DND-41 (cell line): ENCODE measurements around the gene C1orf146.
"Not testable (repeated sequence)": the region's sequence is repeated elsewhere in the genome, so short reads cannot be mapped to it uniquely, and the experiment has no call there.

Experiments used
- ATAC-seq: fragments of 200-7000 bp; cut with Tn5 transposase; 3 replicates; pipeline ENCODE4 v1.9.1; 2021; ENCODE audit warnings: low read depth; ENCODE audit not compliant: insufficient read depth
- DNase-seq: peaks from one replicate; pipeline ENCODE4 v3.0.0-alpha.2; 2020
- H2AFZ ChIP-seq: 2 replicates; pipeline ENCODE4 v1.6.0; 2012; ENCODE audit warnings: low read depth, low read length
- H3K27ac ChIP-seq: 2 replicates; pipeline ENCODE4 v1.5.1; 2012; ENCODE audit warnings: low read length, inconsistent platforms
- H3K27me3 ChIP-seq: fragments of 200-600 bp; sonication (generic); 2 replicates; pipeline ENCODE4 v1.6.0; 2012; ENCODE audit warnings: low read length, mild to moderate bottlenecking, inconsistent platforms; ENCODE audit not compliant: insufficient read depth, poor library complexity
- H3K36me3 ChIP-seq: 2 replicates; pipeline ENCODE4 v1.5.1; 2012; ENCODE audit warnings: low read length, inconsistent platforms; ENCODE audit not compliant: insufficient read depth
- H3K4me1 ChIP-seq: 2 replicates; pipeline ENCODE4 v1.5.1; 2012; ENCODE audit warnings: mild to moderate bottlenecking, low read length; ENCODE audit not compliant: insufficient read depth
- H3K4me2 ChIP-seq: 2 replicates; pipeline ENCODE4 v1.6.0; 2012; ENCODE audit warnings: mild to moderate bottlenecking, moderate library complexity, low read length, inconsistent platforms; ENCODE audit not compliant: insufficient read depth
- H3K4me3 ChIP-seq, 2 experiments: fragments of 200-600 bp in 1 of 2; shearing (Covaris generic) in 1 of 2; 2 replicates each; pipeline ENCODE4 v1.5.1; 2012 to 2016; ENCODE audit warnings: inconsistent platforms in 2 of 2, low read length in 2 of 2, mild to moderate bottlenecking in 2 of 2, low read depth in 1 of 2, moderate library complexity in 1 of 2
- H3K79me2 ChIP-seq: 2 replicates; pipeline ENCODE4 v1.6.0; 2012; ENCODE audit warnings: low read length, inconsistent platforms; ENCODE audit not compliant: insufficient read depth
- H3K9ac ChIP-seq: 2 replicates; pipeline ENCODE4 v1.6.0; 2012; ENCODE audit warnings: low read depth, mild to moderate bottlenecking, inconsistent platforms, low read length, moderate library complexity
- H3K9me3 ChIP-seq: 2 replicates; pipeline ENCODE4 v1.5.1; 2012; ENCODE audit warnings: low read length, moderate library complexity, mild to moderate bottlenecking, inconsistent platforms; ENCODE audit not compliant: insufficient read depth, severe bottlenecking
- H4K20me1 ChIP-seq: 2 replicates; pipeline ENCODE4 v1.6.0; 2012; ENCODE audit warnings: low read length; ENCODE audit not compliant: insufficient read depth
- EZH2 ChIP-seq: IDR thresholded peaks from 3 replicates; pipeline ENCODE4 v1.6.1; 2012; ENCODE audit warnings: borderline replicate concordance, low read depth, mild to moderate bottlenecking, moderate library complexity, low read length, inconsistent platforms; ENCODE audit not compliant: severe bottlenecking
- TF ChIP-seq, protein P1 (sequence below): IDR thresholded peaks from 2 replicates; pipeline ENCODE4 v1.5.1; 2012; ENCODE audit warnings: borderline replicate concordance, low read length, moderate library complexity, mild to moderate bottlenecking; ENCODE audit not compliant: poor library complexity, severe bottlenecking; ENCODE audit errors: extremely low read depth

C1orf146 gene

DNA sequence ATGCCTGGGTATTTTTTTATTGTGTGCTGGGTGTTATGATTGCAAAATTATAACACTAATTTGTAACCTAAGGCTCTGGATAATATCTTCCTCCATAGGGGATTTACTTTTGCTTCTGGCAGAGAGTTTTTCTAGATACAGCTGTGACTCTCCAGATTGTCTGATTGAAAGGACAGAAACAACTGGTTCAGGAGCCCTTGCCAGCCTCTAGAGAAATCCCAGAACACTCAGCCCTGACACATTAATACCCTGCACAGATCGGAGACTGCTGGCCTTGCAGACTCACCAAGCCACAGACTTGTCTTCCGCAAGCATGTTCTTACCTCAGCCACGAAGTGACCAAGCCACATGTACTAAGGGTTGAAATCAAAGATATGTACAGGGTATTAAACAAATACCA lies 10.7 kb downstream of the C1orf146 start:
- ATAC-seq = no peak
- H3K9ac ChIP-seq = no peak overlapping the region
- no peaks in the 10 kb centered on the region for H4K20me1 ChIP-seq
- no peaks in the 10 kb centered on the region for H3K4me1 ChIP-seq
- DNase-seq = no peak
- H3K27ac ChIP-seq = no peak overlapping the region
- H3K27me3 ChIP-seq = no peaks in the 10 kb centered on the region
- H3K4me2 ChIP-seq = no peak overlapping the region
- TF ChIP-seq EZH2 = no peak
- TF ChIP-seq, protein P1, sequence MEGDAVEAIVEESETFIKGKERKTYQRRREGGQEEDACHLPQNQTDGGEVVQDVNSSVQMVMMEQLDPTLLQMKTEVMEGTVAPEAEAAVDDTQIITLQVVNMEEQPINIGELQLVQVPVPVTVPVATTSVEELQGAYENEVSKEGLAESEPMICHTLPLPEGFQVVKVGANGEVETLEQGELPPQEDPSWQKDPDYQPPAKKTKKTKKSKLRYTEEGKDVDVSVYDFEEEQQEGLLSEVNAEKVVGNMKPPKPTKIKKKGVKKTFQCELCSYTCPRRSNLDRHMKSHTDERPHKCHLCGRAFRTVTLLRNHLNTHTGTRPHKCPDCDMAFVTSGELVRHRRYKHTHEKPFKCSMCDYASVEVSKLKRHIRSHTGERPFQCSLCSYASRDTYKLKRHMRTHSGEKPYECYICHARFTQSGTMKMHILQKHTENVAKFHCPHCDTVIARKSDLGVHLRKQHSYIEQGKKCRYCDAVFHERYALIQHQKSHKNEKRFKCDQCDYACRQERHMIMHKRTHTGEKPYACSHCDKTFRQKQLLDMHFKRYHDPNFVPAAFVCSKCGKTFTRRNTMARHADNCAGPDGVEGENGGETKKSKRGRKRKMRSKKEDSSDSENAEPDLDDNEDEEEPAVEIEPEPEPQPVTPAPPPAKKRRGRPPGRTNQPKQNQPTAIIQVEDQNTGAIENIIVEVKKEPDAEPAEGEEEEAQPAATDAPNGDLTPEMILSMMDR = no peak
- H3K9me3 ChIP-seq = no peaks in the 10 kb centered on the region
- no peaks in the 10 kb centered on the region for H3K79me2 ChIP-seq
- H3K4me3 ChIP-seq = no peak overlapping the region
- no peak overlapping the region for H2AFZ ChIP-seq
- no peaks in the 10 kb centered on the region for H3K36me3 ChIP-seq

- H2AFZ ChIP-seq = 0 out of 2 replicates have a peak overlapping the region, but pooled peaks have one; percentile 33
- H3K27ac ChIP-seq = no peak overlapping the region
Measured at GRCh38 chr1:92230736-92231135, 13.0 kb downstream of the C1orf146 start.

GRCh38 chr1:92240034-92240433 lies 22.3 kb downstream of the C1orf146 start:
- Histone ChIP-seq H3K36me3 (no peaks in the 10 kb centered on the region), H3K4me2 (no peak overlapping the region), H3K4me1 (no peaks in the 10 kb centered on the region), H3K4me3 (no peak overlapping the region), H3K27ac (no peak overlapping the region), H3K79me2 (no peaks in the 10 kb centered on the region), H3K27me3 (no peaks in the 10 kb centered on the region), H2AFZ (no peak overlapping the region), H3K9ac (no peak overlapping the region), H4K20me1 (no peaks in the 10 kb centered on the region), H3K9me3 (no peaks in the 10 kb centered on the region)
- no peak for TF ChIP-seq EZH2
- TF ChIP-seq, protein P1 = no peak
- ATAC-seq (no peak), DNase-seq (no peak)

More at GRCh38 chr1:92230736-92231135, 13.0 kb downstream of the C1orf146 start:
- no peak for TF ChIP-seq EZH2
- TF ChIP-seq, protein P1 = no peak
- no peaks in the 10 kb centered on the region for H3K79me2 ChIP-seq
- H3K27me3 ChIP-seq = no peaks in the 10 kb centered on the region
- no peak overlapping the region for H3K4me2 ChIP-seq
- DNase-seq (no peak), ATAC-seq (no peak)
- H3K36me3 ChIP-seq = no peaks in the 10 kb centered on the region
- H3K9me3 ChIP-seq = no peaks in the 10 kb centered on the region
- H3K9ac ChIP-seq = no peak overlapping the region
- H4K20me1 ChIP-seq = no peaks in the 10 kb centered on the region
- H3K4me1 ChIP-seq = no peaks in the 10 kb centered on the region
- no peak overlapping the region for H3K4me3 ChIP-seq

DNA sequence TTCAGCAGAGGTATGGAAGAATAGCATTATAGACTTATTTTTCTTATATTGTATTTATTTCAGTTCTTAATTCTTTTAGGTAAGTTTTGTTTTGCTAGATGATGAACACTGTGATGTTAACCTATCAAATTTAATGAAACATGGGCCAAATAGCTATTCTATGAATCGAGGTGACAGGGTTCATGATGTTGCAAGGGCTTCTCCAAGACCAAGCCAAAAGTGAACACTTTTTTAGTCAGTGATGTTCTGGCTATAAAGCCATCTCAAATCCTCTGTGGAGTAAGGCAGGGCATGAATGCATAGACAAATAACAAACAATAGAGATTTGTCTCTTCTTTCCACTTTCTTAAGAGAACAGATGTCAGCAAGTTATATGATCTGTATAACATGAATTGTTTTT lies 26.7 kb downstream of the C1orf146 start:
- Histone ChIP-seq H4K20me1 (no peaks in the 10 kb centered on the region), H3K4me1 (no peaks in the 10 kb centered on the region)
- TF ChIP-seq EZH2 = no peak
- TF ChIP-seq, protein P1 = no peak

GRCh38 chr1:92254714-92255113 lies 37.0 kb downstream of the C1orf146 start:
- H3K9ac ChIP-seq, H3K4me2 ChIP-seq, H3K4me1 ChIP-seq, H3K4me3 ChIP-seq, H3K27me3 ChIP-seq, DNase-seq, H2AFZ ChIP-seq, H3K9me3 ChIP-seq, H4K20me1 ChIP-seq, H3K79me2 ChIP-seq, ATAC-seq, H3K27ac ChIP-seq: not testable (repeated sequence)
- peaks cover 49% of the 10 kb centered on the region for H3K36me3 ChIP-seq

More for the DNA sequence above, 26.7 kb downstream of the C1orf146 start:
- no peak for DNase-seq
- Histone ChIP-seq H3K4me2 (no peak overlapping the region), H2AFZ (no peak overlapping the region), H3K27ac (no peak overlapping the region), H3K36me3 (peaks cover 15% of the 10 kb centered on the region), H3K27me3 (no peaks in the 10 kb centered on the region), H3K4me3 (no peak overlapping the region), H3K79me2 (no peaks in the 10 kb centered on the region), H3K9me3 (no peaks in the 10 kb centered on the region), H3K9ac (no peak overlapping the region)
- no peak for ATAC-seq
